Skeletal muscle tissue (tissue), 4 donors: Measurements from ENCODE around the gene EEIG2. TPM values are rescaled to one million over a fixed set of nuclear protein-coding genes. Genes with fewer than 3 reads are reported as not detected.

Experiments
- H3K27ac ChIP-seq: one replicate; pipeline ENCODE4 v1.7.0; 2013; ENCODE audit warnings: mild to moderate bottlenecking, low read depth, low read length, inconsistent platforms
- H3K27me3 ChIP-seq, 3 donors: one replicate each; pipeline ENCODE4 v1.7.0; 2013; ENCODE audit warnings: low read length in 3 of 3; ENCODE audit not compliant: control insufficient read depth in 3 of 3, insufficient read depth in 3 of 3
- H3K36me3 ChIP-seq, 3 donors: one replicate each; pipeline ENCODE4 v1.7.0; 2013; ENCODE audit warnings: low read length in 3 of 3; ENCODE audit not compliant: control insufficient read depth in 3 of 3, insufficient read depth in 3 of 3
- H3K4me1 ChIP-seq, 3 donors: one replicate each; pipeline ENCODE4 v1.7.0; 2013; ENCODE audit warnings: low read length in 3 of 3, mild to moderate bottlenecking in 3 of 3; ENCODE audit not compliant: control insufficient read depth in 3 of 3, insufficient read depth in 3 of 3
- H3K4me3 ChIP-seq, 3 donors: one replicate each; pipeline ENCODE4 v1.7.0; 2013; ENCODE audit warnings: low read length in 3 of 3
- H3K9ac ChIP-seq, 3 donors: one replicate each; pipeline ENCODE4 v1.7.0; 2013; ENCODE audit warnings: low read length in 3 of 3, mild to moderate bottlenecking in 3 of 3, moderate library complexity in 2 of 3, low read depth in 1 of 3
- H3K9me3 ChIP-seq, 3 donors: one replicate each; pipeline ENCODE4 v1.7.0; 2013; ENCODE audit warnings: low read length in 3 of 3; ENCODE audit not compliant: control insufficient read depth in 3 of 3
- total RNA-seq: library from RNA; depleted of rRNA; stranded (reverse); fragments of >200 nt; gene quantifications from one replicate; pipeline ENCODE4 v1.2.3, GENCODE V29; 2014
- donor health status: Osteomylitis.

EEIG2 gene
- total RNA-seq, 1 donor from 2014 or later, result 15.7 TPM

GRCh38 chr1:108560874-108561459 is 1.1 kb downstream of the EEIG2 start:
- Histone ChIP-seq H3K4me1 (peaks cover 0 to 9% (median 8%) of the 10 kb centered on the region in 3 donors), H3K27me3 (no peaks in the 10 kb centered on the region), H3K4me3 (peak overlapping the region; percentile 76 to 88 (median 81)), H3K36me3 (no peaks in the 10 kb centered on the region), H3K27ac (peak overlapping the region; percentile 50), H3K9me3 (no peaks in the 10 kb centered on the region), H3K9ac (peak overlapping the region in 2 of 3 donors; percentile 64 to 79)

- H3K9ac ChIP-seq, result no peak overlapping the region
- H3K4me3 ChIP-seq, result peak overlapping the region in 2 of 3 donors; percentile 17 to 46
- no peaks in the 10 kb centered on the region for H3K36me3 ChIP-seq
- H3K27ac ChIP-seq, result no peak overlapping the region
- no peaks in the 10 kb centered on the region for H3K9me3 ChIP-seq
- no peaks in the 10 kb centered on the region for H3K27me3 ChIP-seq
- H3K4me1 ChIP-seq, result peaks cover 0 to 9% (median 8%) of the 10 kb centered on the region in 3 donors
These were observed 1.9 kb downstream of the EEIG2 start for GRCh38 chr1:108561689-108562326.

GRCh38 chr1:108563808-108564207 is 3.9 kb downstream of the EEIG2 start:
- peaks cover 0 to 9% (median 8%) of the 10 kb centered on the region in 3 donors for H3K4me1 ChIP-seq
- H3K27ac ChIP-seq, result no peak overlapping the region
- H3K9ac ChIP-seq, result no peak overlapping the region
- no peaks in the 10 kb centered on the region for H3K36me3 ChIP-seq
- no peak overlapping the region for H3K4me3 ChIP-seq
- H3K27me3 ChIP-seq, result no peaks in the 10 kb centered on the region
- H3K9me3 ChIP-seq, result no peaks in the 10 kb centered on the region

GRCh38 chr1:108565081-108565480 is 5.2 kb downstream of the EEIG2 start:
- Histone ChIP-seq H3K9ac (no peak overlapping the region), H3K4me3 (no peak overlapping the region), H3K4me1 (peaks cover 0 to 9% (median 8%) of the 10 kb centered on the region in 3 donors), H3K27ac (no peak overlapping the region), H3K27me3 (no peaks in the 10 kb centered on the region), H3K9me3 (no peaks in the 10 kb centered on the region), H3K36me3 (no peaks in the 10 kb centered on the region)

- H3K9me3 ChIP-seq, result no peaks in the 10 kb centered on the region
- H3K4me3 ChIP-seq, result no peak overlapping the region
- H3K36me3 ChIP-seq, result no peaks in the 10 kb centered on the region
- H3K27ac ChIP-seq, result no peak overlapping the region
- H3K9ac ChIP-seq, result no peak overlapping the region
- H3K27me3 ChIP-seq, result no peaks in the 10 kb centered on the region
- H3K4me1 ChIP-seq, result peaks cover 0 to 7% (median 6%) of the 10 kb centered on the region in 3 donors
These were observed 5.6 kb downstream of the EEIG2 start for GRCh38 chr1:108565512-108565911.

GRCh38 chr1:108568589-108568988 is 8.7 kb downstream of the EEIG2 start:
- H3K4me1 ChIP-seq, result no peaks in the 10 kb centered on the region
- H3K9ac ChIP-seq, result no peak overlapping the region
- no peak overlapping the region for H3K4me3 ChIP-seq
- H3K9me3 ChIP-seq, result no peaks in the 10 kb centered on the region
- no peaks in the 10 kb centered on the region for H3K27me3 ChIP-seq
- H3K36me3 ChIP-seq, result no peaks in the 10 kb centered on the region
- no peak overlapping the region for H3K27ac ChIP-seq

GRCh38 chr1:108569097-108569728 is 9.3 kb downstream of the EEIG2 start:
- no peak overlapping the region for H3K9ac ChIP-seq
- no peak overlapping the region for H3K4me3 ChIP-seq
- H3K36me3 ChIP-seq, result no peaks in the 10 kb centered on the region
- H3K9me3 ChIP-seq, result no peaks in the 10 kb centered on the region
- no peaks in the 10 kb centered on the region for H3K27me3 ChIP-seq
- H3K27ac ChIP-seq, result no peak overlapping the region
- no peaks in the 10 kb centered on the region for H3K4me1 ChIP-seq

- no peaks in the 10 kb centered on the region for H3K9me3 ChIP-seq
- no peak overlapping the region for H3K9ac ChIP-seq
- no peaks in the 10 kb centered on the region for H3K36me3 ChIP-seq
- H3K4me3 ChIP-seq, result no peak overlapping the region
- H3K27ac ChIP-seq, result no peak overlapping the region
- no peaks in the 10 kb centered on the region for H3K27me3 ChIP-seq
- no peaks in the 10 kb centered on the region for H3K4me1 ChIP-seq
These were observed 10.2 kb downstream of the EEIG2 start for GRCh38 chr1:108570128-108570527.

- Histone ChIP-seq H3K9ac (no peak overlapping the region), H3K4me1 (no peaks in the 10 kb centered on the region), H3K9me3 (no peaks in the 10 kb centered on the region), H3K36me3 (no peaks in the 10 kb centered on the region), H3K27me3 (no peaks in the 10 kb centered on the region), H3K27ac (no peak overlapping the region), H3K4me3 (no peak overlapping the region)
These were observed 11.1 kb downstream of the EEIG2 start for GRCh38 chr1:108570998-108571401.

GRCh38 chr1:108572182-108572581 is 12.3 kb downstream of the EEIG2 start:
- H3K9ac ChIP-seq, result no peak overlapping the region
- H3K4me1 ChIP-seq, result no peaks in the 10 kb centered on the region
- H3K9me3 ChIP-seq, result no peaks in the 10 kb centered on the region
- no peaks in the 10 kb centered on the region for H3K36me3 ChIP-seq
- H3K27ac ChIP-seq, result no peak overlapping the region
- H3K27me3 ChIP-seq, result no peaks in the 10 kb centered on the region
- H3K4me3 ChIP-seq, result no peak overlapping the region
